Measurements from ENCODE around the gene ATG2A.
A peak's percentile ranks its signal among the peaks of the same experiment; 100 is the strongest.

Gene ATG2A

DNA sequence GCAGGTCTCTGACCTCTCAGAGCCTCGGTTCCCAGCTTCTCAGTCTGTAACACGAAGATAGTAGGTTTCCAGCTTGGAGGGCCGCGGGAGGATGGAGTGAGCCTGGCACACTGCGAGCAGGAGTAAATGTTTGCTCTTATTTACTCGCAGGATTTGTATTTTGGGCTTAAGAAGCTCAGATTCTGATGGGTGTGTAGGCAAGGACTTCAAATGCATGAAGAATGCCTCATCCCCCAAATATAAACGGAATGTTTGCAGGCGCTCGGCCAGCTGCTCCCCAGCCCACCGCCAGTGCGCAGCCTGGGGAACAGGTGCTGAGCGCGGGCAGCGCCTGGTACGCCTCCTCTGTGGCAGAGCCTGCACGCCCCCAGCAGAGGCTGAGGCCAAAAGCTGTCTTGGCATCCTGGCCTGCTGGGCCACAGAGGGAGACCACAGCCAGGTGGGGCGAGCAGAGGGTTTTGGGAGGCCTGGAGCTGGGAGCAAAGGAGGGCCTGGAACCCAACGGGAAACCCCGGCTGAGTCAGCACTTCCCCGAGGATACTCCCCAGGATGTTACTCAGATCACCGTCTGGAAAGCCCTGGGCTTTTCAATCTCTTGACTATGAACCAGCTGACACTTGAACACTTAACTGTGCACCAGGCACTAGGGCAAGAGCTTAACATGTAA, 48.0 kb downstream of the ATG2A start:
- DNase-seq: peak; percentile 66

DNA sequence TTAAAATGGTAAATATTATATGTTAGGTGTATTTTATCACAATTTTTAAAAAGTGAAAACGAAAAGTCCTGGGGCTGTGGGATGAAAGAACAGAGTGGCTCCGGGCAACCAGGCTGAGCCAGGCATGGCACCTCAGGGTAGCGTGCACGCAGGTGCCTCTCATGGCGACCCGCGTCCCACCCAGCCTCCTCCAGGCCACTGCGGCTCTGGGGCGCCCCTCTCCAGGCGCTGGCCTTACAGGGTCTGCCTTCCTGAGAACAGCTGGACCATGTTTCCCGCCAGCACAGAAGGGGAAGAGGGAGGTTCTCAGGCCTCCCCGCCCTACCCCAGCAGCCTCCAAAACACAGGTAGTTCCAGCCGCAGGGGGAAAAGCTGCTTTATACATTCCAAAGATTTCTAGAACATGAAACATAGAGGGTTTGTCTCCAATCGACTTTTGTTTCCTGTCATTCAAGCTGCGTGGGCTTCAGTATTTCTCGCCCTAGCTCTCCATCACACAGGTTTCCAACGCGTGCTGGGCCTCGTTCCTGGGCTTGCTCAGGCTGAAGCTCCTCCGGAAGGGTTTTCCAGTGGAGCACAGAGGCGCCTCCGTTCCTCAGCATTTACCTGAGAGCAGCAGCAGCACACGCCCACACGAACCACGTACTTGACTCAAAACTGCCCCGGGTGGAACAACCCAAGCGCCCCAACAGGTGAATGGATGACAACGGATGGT, 49.1 kb downstream of the ATG2A start:
- DNase-seq: no peak

GRCh38 chr11:64866173-64866491, 50.9 kb downstream of the ATG2A start:
- DNase-seq: no peak

- no peak for DNase-seq
Observed at GRCh38 chr11:64865286-64866172, 51.5 kb downstream of the ATG2A start.

DNA sequence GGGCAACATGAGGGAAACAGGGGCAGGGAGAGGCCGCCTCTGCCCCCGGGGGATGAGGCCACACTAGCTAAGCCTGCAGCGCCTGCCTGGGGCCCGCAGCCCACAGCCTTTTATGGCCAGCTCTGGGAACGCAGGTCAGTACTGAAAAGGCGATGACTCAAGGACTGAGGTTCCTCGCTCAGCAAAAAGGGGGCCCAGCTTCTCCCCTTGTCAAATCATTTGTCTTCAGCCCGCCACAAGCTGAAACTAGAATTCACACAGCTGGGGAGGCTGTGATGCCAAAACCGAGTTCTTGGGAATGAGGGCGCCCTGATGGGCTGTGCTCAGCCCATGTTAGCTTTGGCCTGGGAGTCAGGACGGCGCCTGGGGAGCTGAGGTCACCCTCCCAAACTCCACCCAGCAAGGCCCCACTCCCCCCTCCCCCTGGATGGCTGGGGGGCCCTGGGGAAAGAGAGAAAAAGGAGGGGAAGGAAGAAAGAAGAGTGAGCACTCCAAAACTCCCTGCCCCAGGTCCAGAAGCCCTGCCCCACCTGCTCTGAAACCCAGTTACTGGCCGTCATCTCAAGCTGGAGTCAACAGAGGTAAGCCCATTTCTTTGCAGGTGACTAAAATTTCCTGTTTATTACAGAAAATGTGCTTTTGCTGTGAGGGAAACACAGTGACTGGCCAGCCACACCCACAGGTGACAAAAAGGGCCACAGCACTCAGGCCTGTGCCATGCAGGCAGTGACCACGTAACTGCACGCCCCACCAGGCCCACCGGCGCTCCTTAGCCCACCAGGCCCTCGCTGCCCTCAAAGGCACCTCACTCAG, 52.3 kb downstream of the ATG2A start:
- peak; percentile 75 for DNase-seq

DNA sequence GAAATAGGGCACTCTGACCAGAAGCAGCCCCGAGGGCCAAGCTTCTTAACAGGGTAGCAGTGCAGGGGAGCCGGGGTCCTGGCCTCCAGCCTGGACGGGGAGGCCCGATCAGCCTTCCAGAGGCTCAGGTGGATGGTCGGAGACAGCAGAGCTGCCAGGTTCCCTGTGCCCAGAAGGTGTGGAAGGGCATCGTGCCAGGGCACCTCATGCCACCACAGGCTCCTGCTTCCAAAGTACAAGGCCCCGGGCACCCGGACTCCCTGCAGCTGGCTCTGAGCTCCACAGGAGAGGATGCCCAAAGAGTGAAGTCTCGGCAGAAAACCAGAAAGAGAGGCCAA, 52.9 kb downstream of the ATG2A start:
- DNase-seq: no peak

GRCh38 chr11:64863391-64864060, 53.5 kb downstream of the ATG2A start:
- DNase-seq: no peak

GRCh38 chr11:64862987-64863390, 54.0 kb downstream of the ATG2A start:
- no peak for DNase-seq

- DNase-seq: no peak
Observed at GRCh38 chr11:64861227-64861975, 55.6 kb downstream of the ATG2A start.

- no peak for DNase-seq
Observed at GRCh38 chr11:64859542-64860414, 57.2 kb downstream of the ATG2A start.

GRCh38 chr11:64858467-64859263, 58.3 kb downstream of the ATG2A start:
- no peak for DNase-seq

- no peak for DNase-seq
Observed at GRCh38 chr11:64857485-64857884, 59.5 kb downstream of the ATG2A start.

- no peak for DNase-seq
Observed at GRCh38 chr11:64856382-64857227, 60.4 kb downstream of the ATG2A start.

DNA sequence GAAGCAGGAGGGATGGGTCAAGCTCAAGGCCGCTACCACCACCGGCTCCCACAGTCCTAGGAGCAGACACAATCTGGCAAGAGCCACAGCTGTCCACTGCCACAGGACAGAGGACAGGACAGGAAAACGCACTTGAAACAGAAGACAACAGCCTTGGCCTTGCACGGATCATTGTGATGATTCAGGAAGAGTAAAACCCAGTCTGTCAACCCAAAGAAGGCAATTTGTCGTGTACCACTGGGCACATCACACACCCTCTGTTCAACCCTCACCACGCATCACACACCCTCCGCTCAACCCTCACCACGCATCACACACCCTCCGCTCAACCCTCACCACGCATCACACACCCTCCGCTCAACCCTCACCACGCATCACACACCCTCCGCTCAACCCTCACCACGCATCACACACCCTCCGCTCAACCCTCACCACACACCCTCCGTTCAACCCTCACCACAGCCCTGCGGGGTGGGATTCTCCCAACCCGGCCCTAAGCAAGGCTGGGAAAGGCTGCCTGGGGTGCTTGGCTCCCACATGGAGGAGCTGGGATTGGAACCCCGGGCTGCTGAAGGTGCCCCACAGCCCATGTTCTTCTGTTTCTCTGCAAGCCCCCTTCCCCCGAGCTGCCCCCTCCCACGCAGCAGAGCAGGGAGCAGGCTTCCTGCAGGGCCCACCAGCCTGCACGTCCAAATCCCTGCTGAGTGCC, 61.3 kb downstream of the ATG2A start:
- DNase-seq: no peak

DNA sequence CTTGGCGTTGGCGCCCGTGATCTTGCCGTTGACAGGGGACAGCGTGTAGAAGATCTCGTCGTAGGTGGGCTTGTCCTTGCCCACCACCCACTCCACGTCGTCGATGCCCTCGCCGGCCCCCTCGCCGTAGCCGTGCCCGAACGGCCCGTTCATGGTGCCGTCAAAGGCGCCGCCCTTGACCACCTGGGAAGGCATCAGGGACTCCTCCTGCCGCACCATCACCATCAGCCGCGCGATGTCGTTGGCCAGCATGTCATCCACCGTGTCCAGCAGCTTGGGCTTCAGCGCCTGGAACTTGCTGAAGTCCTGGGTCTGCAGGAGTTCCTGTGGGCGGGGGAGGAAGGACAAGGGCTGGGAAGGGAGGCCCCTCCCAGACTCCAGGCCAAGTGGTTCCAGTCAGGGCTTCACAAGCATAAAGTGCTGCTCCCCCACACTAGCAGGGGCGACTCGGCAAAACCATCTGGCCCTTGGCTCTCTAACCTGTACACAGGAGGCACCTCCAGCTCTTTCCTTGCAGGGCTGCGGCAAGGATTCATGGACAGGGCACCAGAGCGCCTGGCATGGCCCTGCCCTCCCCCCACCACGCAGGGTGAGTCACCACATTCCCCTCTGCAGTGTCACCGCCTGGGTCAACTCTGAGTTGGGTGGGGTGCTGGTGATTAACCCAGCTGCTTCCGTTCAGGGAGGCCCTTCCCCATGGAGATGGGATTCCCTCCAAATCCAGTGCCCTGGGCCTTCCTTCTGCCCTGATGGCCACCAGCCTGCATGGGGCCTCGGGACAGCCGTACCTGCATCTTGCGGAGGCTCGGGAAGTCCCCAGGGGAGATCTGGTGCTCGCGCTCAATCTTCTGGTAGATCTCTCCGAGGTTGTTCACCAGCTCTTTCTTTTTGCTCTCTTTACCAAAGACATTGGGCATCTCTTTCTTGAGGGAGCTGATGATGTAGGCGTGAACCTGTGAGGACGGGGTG, 62.2 kb downstream of the ATG2A start:
- no peak for DNase-seq

DNA sequence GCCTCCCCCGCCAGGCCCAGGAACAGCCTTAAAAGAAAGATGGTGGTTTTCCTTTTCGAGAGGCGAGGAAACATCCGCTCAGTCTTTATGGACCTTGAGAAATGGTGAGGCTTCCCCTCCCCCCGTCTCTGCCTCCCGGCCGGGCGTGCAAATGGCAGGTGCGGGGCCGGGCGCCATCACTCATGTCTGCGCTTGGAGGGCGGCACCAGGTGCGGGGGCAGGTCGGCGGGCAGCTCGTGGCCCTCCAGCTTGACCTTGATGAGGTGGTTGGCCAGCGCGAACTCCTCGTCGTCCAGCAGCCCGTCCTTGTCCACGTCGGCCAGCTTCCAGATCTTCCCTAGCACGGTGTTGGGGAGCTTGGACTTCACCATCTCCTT, 62.9 kb downstream of the ATG2A start:
- DNase-seq: no peak

- no peak for DNase-seq
Observed at GRCh38 chr11:64853709-64854108, 63.3 kb downstream of the ATG2A start.

Data from right forelimb (tissue), 1 donor.